Brain microvascular endothelial cell (primary cell): ENCODE results near the gene ACOXL.

ENCODE experiments used
- DNase-seq: peaks from one replicate; pipeline ENCODE4 v3.0.0-alpha.2; 2020
- H3K27ac ChIP-seq: fragments of 250-450 bp; sonication (Bioruptor Pico); 2 replicates; pipeline ENCODE4 v1.5.1; 2020; ENCODE audit warnings: mild to moderate bottlenecking, moderate library complexity
- H3K27me3 ChIP-seq: fragments of 250-450 bp; sonication (Bioruptor Pico); replicated peaks from 2 replicates; pipeline ENCODE4 v1.5.1; 2020; ENCODE audit warnings: mild to moderate bottlenecking
- H3K36me3 ChIP-seq: fragments of 250-450 bp; sonication (Bioruptor Pico); replicated peaks from 2 replicates; pipeline ENCODE4 v1.5.1; 2020; ENCODE audit warnings: mild to moderate bottlenecking
- H3K4me3 ChIP-seq: 2 replicates; pipeline ENCODE4 v1.5.1; 2011; ENCODE audit warnings: low read depth, mild to moderate bottlenecking, control low read depth, low read length, moderate library complexity
- in situ Hi-C: cut with HindIII; loops from 2 replicates; pipeline ENCODE4 v1.10.0; 2017; ENCODE audit warnings: low sequenced_read_pairs, low pct_ligation_motif_present
- TF ChIP-seq, protein P1 (sequence below): IDR thresholded peaks from 2 replicates; pipeline ENCODE4 v1.5.1; 2011; ENCODE audit warnings: low read depth, mild to moderate bottlenecking, moderate library complexity, low read length, control low read depth, inconsistent platforms; ENCODE audit errors: missing control alignments

ACOXL gene

DNA sequence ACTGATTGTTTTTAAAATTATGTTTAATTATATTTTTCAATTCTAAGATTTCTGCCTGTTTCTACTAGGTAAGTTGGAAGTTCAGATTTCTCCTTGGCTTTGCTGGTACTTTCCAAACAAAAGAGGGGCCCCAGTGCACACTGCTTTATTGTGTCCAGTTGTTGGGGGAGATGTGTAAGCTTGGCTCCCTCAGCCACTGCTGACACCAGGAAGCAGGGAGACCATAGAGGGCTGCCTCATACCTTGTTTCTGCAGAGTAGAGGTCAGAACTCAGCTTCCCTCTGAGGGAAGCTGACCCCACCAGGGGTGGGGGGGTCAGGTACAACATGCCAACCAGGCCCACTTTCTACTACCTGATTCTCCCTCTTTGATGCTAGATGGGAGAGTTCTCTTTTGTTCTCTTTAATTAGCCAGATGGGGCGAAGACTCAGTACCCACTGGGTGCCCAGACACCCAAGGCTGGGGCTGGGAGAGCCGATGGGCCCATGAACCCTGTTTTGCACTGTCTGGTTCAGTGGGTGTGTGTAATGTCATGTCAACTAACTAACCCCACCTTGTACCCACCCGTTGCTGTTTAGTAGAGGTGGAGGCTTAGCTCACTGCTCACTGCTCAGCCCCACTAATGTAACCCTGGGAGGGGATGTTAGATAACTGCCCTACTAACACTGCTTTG is 403.0 kb downstream of the ACOXL start:
- Histone ChIP-seq H3K27ac (no peak overlapping the region), H3K27me3 (no peaks in the 10 kb centered on the region), H3K36me3 (no peaks in the 10 kb centered on the region), H3K4me3 (no peak overlapping the region)
- in situ Hi-C loops, result no loop called here
- no peak for DNase-seq
- TF ChIP-seq, protein P1, sequence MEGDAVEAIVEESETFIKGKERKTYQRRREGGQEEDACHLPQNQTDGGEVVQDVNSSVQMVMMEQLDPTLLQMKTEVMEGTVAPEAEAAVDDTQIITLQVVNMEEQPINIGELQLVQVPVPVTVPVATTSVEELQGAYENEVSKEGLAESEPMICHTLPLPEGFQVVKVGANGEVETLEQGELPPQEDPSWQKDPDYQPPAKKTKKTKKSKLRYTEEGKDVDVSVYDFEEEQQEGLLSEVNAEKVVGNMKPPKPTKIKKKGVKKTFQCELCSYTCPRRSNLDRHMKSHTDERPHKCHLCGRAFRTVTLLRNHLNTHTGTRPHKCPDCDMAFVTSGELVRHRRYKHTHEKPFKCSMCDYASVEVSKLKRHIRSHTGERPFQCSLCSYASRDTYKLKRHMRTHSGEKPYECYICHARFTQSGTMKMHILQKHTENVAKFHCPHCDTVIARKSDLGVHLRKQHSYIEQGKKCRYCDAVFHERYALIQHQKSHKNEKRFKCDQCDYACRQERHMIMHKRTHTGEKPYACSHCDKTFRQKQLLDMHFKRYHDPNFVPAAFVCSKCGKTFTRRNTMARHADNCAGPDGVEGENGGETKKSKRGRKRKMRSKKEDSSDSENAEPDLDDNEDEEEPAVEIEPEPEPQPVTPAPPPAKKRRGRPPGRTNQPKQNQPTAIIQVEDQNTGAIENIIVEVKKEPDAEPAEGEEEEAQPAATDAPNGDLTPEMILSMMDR, result no peak

DNA sequence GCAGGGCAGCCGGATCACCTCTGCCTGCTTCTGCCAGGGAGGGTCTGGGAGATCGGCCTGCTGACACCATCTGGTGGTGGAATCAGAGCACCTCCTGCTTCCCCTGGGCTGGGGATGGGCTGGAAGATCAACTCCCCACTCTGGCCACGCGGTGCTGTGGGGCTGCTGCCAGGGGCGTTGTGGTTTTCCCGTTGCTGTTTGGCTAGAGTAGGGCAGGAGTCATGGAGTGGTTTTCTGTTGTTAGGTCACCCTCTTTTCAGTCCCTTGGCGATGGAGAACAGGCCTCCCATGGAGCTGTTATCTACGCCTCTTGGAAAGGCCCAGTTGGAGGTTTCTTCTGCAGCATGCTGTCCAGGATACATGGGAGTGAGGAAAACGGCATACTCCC is 403.5 kb downstream of the ACOXL start:
- Histone ChIP-seq H3K36me3 (no peaks in the 10 kb centered on the region), H3K4me3 (no peak overlapping the region), H3K27me3 (no peaks in the 10 kb centered on the region), H3K27ac (no peak overlapping the region)
- peak; percentile 48 for DNase-seq
- in situ Hi-C loops, result no loop called here
- TF ChIP-seq, protein P1, result peak; percentile 68

DNA sequence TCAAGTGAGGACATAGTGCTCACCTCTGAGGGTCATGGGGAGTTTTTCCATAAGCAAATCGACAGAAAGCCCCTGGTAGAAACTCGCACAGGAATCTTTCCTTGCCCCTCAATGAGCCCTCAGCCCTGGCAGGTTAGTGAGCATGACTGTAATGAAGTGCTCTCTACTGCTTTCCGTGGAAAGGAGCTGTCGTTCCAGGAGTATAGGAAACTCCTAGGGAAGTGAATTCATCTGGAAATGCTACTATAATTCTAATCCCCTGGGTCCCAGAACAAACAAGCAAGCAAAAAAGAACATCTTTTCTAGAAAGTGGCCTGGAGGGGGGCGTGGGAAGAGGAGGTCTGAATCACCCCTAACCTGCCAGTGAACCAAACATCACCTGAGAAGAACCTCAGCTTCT is 406.5 kb downstream of the ACOXL start:
- Histone ChIP-seq H3K4me3 (no peak overlapping the region), H3K27me3 (no peaks in the 10 kb centered on the region), H3K27ac (no peak overlapping the region), H3K36me3 (no peaks in the 10 kb centered on the region)
- in situ Hi-C loops, result no loop called here
- TF ChIP-seq, protein P1, result no peak
- DNase-seq, result no peak

DNA sequence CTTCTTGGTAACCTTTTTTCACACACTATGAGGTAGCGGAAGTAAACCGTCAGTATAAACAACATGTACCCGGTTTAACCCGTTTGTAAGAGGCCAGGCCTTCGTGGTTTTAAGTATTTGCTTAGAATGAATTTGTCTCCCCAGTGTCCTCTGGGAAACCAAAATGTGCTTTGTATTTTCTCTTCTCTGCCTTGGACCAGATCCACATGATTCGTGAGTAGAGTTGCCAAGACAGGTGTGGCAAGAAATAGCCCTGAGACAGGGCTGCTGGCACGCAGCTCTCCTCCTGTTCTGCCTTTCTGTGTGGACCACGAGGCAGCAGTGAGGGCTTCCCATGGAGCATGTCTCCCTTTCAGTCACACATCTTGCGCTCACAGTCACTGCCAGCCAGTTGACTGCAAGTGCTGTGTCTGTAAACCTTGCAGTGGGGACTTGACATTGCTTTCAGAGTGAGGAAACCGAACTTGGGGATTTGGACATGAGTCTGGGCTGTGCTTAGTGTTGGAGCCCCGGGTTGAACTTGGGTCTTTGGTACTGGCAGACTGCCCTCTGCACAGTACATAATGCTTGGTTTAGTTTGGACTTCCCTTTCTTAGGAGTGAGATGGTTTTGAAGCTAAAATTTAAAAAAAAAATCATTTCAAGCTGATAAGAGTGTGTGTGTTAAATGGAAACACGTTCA is 407.4 kb downstream of the ACOXL start:
- in situ Hi-C loops, result no loop called here
- DNase-seq, result no peak
- H3K27ac ChIP-seq, result no peak overlapping the region
- TF ChIP-seq, protein P1, result no peak
- H3K36me3 ChIP-seq, result no peaks in the 10 kb centered on the region
- H3K27me3 ChIP-seq, result no peaks in the 10 kb centered on the region
- H3K4me3 ChIP-seq, result no peak overlapping the region

DNA sequence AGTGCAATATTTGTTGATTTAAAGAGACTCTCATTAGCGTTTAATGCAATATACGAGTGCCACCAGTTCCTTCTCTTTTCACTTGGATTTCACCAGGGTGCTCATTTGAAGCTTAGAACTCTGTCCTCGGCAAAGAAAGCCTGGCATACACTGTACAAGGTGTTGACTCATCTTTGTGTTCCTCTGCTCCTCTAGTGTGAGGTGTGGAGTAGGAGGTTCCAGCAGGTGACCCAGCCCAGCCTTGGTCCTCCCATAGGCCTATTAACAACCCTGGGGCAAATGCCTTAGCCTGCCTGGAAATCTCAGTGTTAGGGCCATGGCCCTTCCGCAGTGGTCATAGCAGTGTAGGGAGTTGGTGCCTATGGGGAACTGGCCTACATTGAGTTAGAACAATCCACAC is 408.4 kb downstream of the ACOXL start:
- Histone ChIP-seq H3K4me3 (no peak overlapping the region), H3K27ac (no peak overlapping the region), H3K36me3 (no peaks in the 10 kb centered on the region), H3K27me3 (no peaks in the 10 kb centered on the region)
- no peak for DNase-seq
- TF ChIP-seq, protein P1, result no peak
- in situ Hi-C loops, result no loop called here
